ENCODE results near the gene OXNAD1.

The OXNAD1 gene

GRCh38 chr3:16294844-16295243 is 29.8 kb downstream of the OXNAD1 start:
- H3K4me3 ChIP-seq (ENCODE audit: low read depth, low read length): no peak overlapping the region
- no peak for TF ChIP-seq CTCF (IDR thresholded peaks at IDR 0.05; ENCODE audit: low read depth, low read length)

GRCh38 chr3:16295298-16295890 is 30.4 kb downstream of the OXNAD1 start:
- TF ChIP-seq CTCF (IDR thresholded peaks at IDR 0.05; ENCODE audit: low read depth, low read length): no peak
- H3K4me3 ChIP-seq (ENCODE audit: low read depth, low read length): no peak overlapping the region

- no peak overlapping the region for H3K4me3 ChIP-seq (ENCODE audit: low read depth, low read length)
- no peak for TF ChIP-seq CTCF (IDR thresholded peaks at IDR 0.05; ENCODE audit: low read depth, low read length)
These were observed 33.2 kb downstream of the OXNAD1 start for GRCh38 chr3:16297997-16298885.

GRCh38 chr3:16298891-16299290 is 33.9 kb downstream of the OXNAD1 start:
- no peak overlapping the region for H3K4me3 ChIP-seq (ENCODE audit: low read depth, low read length)
- TF ChIP-seq CTCF (IDR thresholded peaks at IDR 0.05; ENCODE audit: low read depth, low read length): no peak

- no peak overlapping the region for H3K4me3 ChIP-seq (ENCODE audit: low read depth, low read length)
- TF ChIP-seq CTCF (IDR thresholded peaks at IDR 0.05; ENCODE audit: low read depth, low read length): no peak
These were observed 34.7 kb downstream of the OXNAD1 start for GRCh38 chr3:16299746-16300145.

GRCh38 chr3:16300307-16300706 is 35.3 kb downstream of the OXNAD1 start:
- TF ChIP-seq CTCF (IDR thresholded peaks at IDR 0.05; ENCODE audit: low read depth, low read length): no peak

GRCh38 chr3:16300881-16301359 is 35.9 kb downstream of the OXNAD1 start:
- H3K4me3 ChIP-seq (ENCODE audit: low read depth, low read length): no peak overlapping the region
- TF ChIP-seq CTCF (IDR thresholded peaks at IDR 0.05; ENCODE audit: low read depth, low read length): no peak

More at GRCh38 chr3:16300307-16300706, 35.3 kb downstream of the OXNAD1 start:
- no peak overlapping the region for H3K4me3 ChIP-seq (ENCODE audit: low read depth, low read length)
